IPS DF 4.7 (cell line): ENCODE results near the gene LARGE1.

Experiments
- DNase-seq: peaks from one replicate; pipeline ENCODE4 v3.0.0-alpha.2; 2013; ENCODE audit warnings: low spot score; ENCODE audit errors: extremely low read depth

The LARGE1 gene

GRCh38 chr22:33438273-33438672 lies 482.0 kb downstream of the LARGE1 start:
- no peak for DNase-seq

DNA sequence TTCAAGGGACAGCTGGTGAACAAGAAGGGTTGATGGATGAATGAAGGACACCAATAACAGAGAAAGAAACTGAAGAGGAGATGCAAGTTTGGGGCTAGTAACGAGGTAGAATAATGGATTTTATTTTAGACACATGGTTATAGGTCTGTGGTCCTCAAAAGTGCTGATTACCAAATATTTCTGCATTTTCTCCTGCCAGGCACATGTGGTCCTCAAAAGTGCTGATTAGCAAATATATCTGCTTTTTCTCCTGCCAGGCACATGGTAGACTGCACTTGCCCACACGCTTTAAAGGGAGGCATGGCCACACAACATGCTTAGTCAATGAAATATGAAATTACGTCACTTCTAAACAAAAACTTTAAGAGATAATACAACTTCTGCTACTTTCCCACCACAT lies 489.0 kb downstream of the LARGE1 start:
- no peak for DNase-seq

GRCh38 chr22:33429281-33429680 lies 491.0 kb downstream of the LARGE1 start:
- DNase-seq, result no peak

DNA sequence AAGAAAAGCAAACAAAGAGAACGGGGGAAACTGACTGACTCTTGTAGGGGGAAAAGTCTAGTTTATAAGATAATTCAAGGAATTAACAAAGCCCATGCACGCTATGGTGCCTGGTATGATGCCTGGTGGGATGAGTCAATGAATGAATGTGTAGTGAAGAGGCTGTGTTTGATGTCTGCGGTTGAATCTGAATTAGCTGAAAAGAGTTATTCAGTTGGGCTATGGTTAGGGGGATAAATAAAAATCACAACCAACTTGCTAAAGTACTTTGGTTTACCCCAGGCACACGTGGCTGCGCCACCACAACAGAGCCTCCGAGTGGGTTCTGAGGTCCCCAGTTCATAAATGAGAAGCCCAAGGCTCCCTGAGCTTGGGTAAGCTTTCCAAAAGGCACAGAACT lies 492.8 kb downstream of the LARGE1 start:
- DNase-seq, result no peak

DNA sequence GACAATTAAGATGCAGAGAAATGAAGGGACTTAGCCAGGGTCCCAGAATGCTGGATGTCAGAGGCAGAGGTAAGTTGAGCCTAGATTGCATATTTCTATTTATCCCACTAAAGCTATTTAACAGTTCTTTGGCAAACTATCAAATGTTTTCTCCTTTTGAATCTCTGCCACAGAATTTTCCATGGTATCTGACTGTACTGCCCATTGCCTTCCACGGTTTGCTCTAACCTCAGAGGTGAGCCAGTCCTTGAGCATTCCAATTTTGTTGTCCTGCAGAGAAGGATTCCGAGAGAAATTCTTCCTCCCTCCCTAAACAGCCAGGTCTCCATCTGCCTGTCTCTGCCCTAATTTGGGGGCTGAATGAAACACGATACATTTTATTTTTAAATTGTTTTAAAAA lies 493.8 kb downstream of the LARGE1 start:
- DNase-seq, result no peak

DNA sequence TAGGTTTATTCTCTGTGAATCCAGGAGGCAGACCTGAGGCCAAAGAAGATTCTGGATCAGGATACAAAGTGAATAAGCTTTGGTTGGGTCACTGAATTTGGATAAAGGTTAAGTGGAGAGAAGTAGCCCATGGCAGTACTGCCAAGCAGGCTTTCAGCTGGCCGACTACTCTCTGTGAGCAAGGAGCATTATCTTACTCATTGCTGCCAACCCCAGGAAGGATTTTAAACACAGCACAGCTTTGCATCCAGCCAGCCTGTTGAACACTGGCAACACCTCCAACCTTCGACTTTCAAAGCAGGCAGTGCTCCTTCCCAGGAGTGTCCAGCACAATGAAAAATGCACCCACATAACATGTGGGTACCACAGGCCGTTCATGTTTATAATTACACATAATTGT lies 498.4 kb downstream of the LARGE1 start:
- DNase-seq, result no peak

DNA sequence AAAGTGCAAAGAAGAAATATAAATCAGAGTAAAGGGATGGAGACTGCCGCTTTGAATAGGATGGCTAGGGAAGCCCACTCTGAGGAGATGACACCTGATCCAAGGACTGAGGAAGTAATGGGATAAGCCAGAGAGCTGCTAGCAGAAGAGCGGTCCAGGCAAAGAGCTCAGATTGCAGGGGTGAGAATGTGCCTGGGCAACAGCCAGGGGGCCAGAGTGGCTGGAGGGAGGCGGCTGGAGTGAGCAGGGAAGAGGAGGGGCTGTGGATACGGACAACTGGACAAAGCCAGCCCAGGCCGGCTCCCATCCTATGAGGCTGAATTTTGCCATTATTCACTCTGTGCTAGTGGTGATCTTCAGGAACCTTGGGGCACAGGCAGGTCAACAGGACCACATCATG lies 501.8 kb downstream of the LARGE1 start:
- no peak for DNase-seq

- no peak for DNase-seq
Measured at GRCh38 chr22:33415401-33415800, 504.9 kb downstream of the LARGE1 start.

DNA sequence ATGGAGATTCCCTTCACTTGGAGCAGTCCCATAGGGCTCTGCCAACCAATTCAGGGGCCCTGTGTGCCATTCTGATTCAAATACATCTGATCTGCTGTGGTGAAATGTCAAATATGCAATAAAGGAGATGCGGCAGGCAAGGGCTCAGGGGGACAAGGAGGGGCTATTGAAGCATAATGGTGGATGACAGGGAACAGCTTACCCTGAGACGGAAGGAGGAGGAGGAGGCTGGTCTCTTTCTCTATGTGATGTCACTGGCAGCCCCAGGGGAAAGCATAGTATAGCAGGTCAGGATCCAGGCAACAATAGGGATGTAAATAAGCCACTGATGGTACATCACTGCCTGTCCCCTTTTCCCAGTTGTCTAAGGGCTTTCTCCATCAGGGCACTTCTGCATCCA lies 511.2 kb downstream of the LARGE1 start:
- DNase-seq, result no peak

GRCh38 chr22:33405194-33405593 lies 515.1 kb downstream of the LARGE1 start:
- no peak for DNase-seq

- DNase-seq, result no peak
Measured at GRCh38 chr22:33404723-33405122, 515.6 kb downstream of the LARGE1 start.

- DNase-seq, result no peak
Measured at GRCh38 chr22:33402325-33402724, 518.0 kb downstream of the LARGE1 start.

DNA sequence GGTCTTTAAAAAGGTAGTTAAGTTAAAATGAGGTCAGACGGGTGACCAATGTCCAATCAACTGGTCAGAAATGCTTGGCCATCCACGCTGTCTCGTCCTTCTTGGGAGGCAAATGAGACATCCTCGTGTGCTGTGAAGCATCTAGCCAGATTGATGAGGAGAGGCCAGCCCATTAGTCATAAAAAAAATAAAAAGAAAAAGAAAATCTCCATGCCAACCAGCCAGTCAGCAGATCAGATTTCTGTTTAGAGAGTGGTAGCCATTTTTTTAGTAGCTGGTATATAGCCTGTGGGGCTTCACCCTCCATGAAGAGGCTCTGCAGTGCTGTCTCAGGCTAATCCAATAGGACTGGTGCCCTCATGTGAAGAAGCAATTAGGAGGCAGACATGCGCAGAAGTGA lies 519.0 kb downstream of the LARGE1 start:
- no peak for DNase-seq

GRCh38 chr22:33400891-33401290 lies 519.4 kb downstream of the LARGE1 start:
- no peak for DNase-seq

DNA sequence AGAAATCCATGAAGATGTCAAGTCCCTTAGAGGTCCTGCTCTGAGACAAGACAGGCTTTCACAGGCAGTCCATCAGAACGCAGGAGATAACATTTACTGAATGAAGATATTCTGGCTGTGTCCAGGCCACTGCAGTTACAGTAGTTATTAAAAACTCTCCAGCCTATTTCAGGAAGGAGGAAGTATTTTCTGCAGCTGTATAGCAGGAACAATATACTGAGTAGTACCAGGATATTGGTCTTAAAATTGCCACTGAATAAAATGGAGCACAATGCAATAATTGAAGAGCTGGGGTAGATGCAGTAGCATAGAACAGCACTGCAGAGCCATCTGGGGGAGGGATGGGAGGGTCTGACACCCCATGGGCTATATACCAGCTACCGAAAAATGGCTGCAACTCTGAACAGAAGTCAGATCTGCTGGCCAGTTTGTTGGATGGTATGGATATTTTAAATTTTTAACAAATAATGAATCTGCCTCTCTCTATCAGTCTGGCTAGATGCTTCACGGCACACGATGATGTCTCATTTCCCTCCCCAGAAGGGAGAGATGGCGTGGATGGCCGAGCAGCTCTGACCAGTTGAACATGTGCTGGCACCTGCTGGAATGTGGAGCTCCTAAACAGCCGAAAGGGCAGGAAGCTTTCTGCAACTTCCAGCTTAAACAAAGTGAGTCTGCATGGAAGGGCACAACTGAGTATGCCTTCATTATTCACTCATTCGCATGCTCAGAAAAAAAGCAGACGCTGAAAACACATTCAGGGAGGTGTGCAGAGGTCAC lies 520.0 kb downstream of the LARGE1 start:
- DNase-seq, result no peak

GRCh38 chr22:33397381-33397907 lies 522.8 kb downstream of the LARGE1 start:
- DNase-seq, result no peak

DNA sequence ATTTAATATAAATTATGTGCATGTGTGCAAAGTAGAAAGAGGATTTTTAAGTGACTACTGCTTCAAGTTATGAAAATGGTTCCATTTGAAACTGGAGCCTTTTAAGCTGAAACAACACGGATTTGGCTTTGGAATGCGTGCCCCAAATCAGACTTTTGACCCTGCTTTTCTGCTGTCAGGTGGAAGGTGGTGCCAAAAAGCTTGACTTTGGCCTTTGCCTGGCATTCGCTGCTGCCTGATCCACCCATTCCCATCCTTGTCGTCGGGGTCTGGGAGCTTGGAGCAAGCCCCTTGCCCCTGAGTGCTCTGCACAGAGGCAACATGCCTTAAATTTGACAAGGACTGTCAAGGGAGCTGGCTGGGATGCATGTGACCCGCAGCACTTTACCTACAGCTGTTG lies 526.8 kb downstream of the LARGE1 start:
- no peak for DNase-seq

DNA sequence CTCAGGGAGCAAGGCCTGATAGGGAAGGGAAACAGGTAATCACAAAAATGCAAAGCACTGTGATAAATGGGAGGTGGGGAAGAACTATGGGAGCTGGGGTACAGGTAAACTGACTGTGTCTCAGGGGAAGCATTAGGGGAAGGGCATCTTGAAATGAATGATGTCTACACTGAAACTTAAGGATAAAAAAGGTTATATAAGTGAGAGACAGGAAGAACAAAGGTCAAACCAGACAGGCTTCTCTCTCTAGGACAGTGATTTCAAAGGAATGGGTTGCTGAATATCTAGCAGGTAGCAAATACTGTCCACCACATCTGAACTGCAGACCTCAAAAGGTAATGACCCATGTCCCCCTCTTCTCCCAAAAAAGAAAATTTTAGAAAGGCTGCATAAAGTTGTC lies 529.0 kb downstream of the LARGE1 start:
- no peak for DNase-seq

DNA sequence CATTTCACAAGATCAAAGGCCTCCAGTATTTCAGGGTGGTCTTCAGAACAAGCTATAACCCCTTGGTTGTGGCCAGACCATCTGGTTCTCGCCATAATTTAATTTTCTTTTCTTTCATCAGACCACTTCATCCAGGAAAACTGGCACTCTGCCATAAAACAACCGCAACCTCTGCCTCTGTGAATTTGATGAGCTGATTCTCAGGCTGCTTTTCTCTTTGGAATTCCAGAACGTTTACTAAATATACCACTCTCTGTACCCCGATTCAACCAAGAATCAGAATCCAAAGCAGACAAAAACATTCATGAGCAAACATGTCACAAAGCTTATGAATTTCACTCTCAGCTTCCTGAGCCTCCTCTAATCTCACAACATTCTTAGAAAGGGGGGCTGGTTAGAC lies 530.3 kb downstream of the LARGE1 start:
- no peak for DNase-seq

- DNase-seq, result no peak
Measured at GRCh38 chr22:33386270-33386669, 534.0 kb downstream of the LARGE1 start.

DNA sequence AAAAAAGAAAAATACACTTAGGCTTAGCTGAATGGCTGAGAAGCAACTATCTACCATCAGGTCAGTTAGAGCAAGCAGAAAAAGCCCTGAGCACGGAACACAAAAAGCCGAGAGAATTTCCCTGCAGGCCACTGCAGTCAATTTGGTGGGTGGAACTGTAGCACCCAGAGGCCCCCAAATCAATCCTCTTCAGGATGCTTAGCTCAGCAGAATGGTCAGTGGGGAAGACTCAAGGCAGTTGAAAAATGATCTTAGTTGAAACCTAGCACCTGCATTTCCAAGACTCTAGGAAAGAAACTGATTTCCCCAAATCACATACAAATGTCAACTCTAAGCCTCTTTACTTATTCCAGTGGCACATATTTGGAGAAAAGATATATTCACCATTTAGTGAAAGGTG lies 534.7 kb downstream of the LARGE1 start:
- no peak for DNase-seq

- DNase-seq, result no peak
Measured at GRCh38 chr22:33382436-33382835, 537.8 kb downstream of the LARGE1 start.
